B cell (primary cell): ENCODE results near the gene ANKRD65. TPM values are rescaled to one million over a fixed set of nuclear protein-coding genes. Genes with fewer than 3 reads are reported as not detected.

Experiments
- ATAC-seq: fragments of 200-7000 bp; cut with Tn5 transposase; one replicate; pipeline ENCODE4 v1.10.0; 2021; ENCODE audit warnings: low read depth, mild to moderate bottlenecking, moderate number of reproducible peaks, moderate library complexity
- CTCF ChIA-PET: fragments of 350-600 bp; sonication (Branson Sonifier 250); formaldehyde crosslinking; loops from one replicate; lab custom pipeline; 2021; ENCODE audit warnings: antibody characterized with exemption, inconsistent platforms; lab: Charles Lee
- POLR2A ChIA-PET: fragments of 350-600 bp; sonication (Branson Sonifier 250); formaldehyde crosslinking; loops from one replicate; lab custom pipeline; 2021; ENCODE audit warnings: antibody characterized with exemption; lab: Charles Lee
- DNase-seq: peaks from one replicate; pipeline ENCODE4 v3.0.0; 2013
- H2AFZ ChIP-seq: 2 replicates; pipeline ENCODE4 v1.6.1; 2012; ENCODE audit warnings: mild to moderate bottlenecking, low read depth, low read length; ENCODE audit not compliant: insufficient read depth, poor library complexity, severe bottlenecking
- H3K27ac ChIP-seq, 2 donors: 1 replicate in 1 of 2; 2 replicates in 1 of 2; pipeline ENCODE4 v1.5.1; 2012 to 2013; ENCODE audit warnings: low read length in 2 of 2, mild to moderate bottlenecking in 2 of 2, moderate library complexity in 1 of 2
- H3K27me3 ChIP-seq, 4 experiments: fragments of 200-600 bp in 1 of 4; sonication (generic) in 1 of 4; replicated peaks in 1 of 4; 1 replicate in 2 of 4; 2 replicates in 2 of 4; pipeline versions ENCODE4 v1.6.1 to v1.7.0; 2013 to 2016; ENCODE audit warnings: low read length in 3 of 4, mild to moderate bottlenecking in 2 of 4, mixed read lengths in 1 of 4, moderate library complexity in 1 of 4; ENCODE audit not compliant: insufficient read depth in 4 of 4, control insufficient read depth in 3 of 4; ENCODE audit errors: control extremely low read depth in 1 of 4
- H3K36me3 ChIP-seq, 2 experiments: replicated peaks in 1 of 2; 1 replicate in 1 of 2; 2 replicates in 1 of 2; pipeline versions ENCODE4 v1.6.1 to v1.7.1; 2013; ENCODE audit warnings: low read length in 1 of 2; ENCODE audit not compliant: insufficient read depth in 2 of 2, control insufficient read depth in 1 of 2; ENCODE audit errors: control extremely low read depth in 1 of 2, extremely low read depth in 1 of 2
- H3K4me1 ChIP-seq, 2 donors: fragments of 200-600 bp in 1 of 2; sonication (generic) in 1 of 2; 1 replicate in 1 of 2; 2 replicates in 1 of 2; pipeline versions ENCODE4 v1.5.1 to v1.6.1; 2013 to 2017; ENCODE audit warnings: low read length in 2 of 2; ENCODE audit not compliant: control insufficient read depth in 2 of 2, insufficient read depth in 2 of 2
- H3K4me2 ChIP-seq: replicated peaks from 2 replicates; pipeline ENCODE3; 2012; ENCODE audit warnings: mild to moderate bottlenecking, low read depth, low read length; ENCODE audit not compliant: poor library complexity, severe bottlenecking
- H3K4me3 ChIP-seq, 5 experiments: fragments of 200-600 bp in 1 of 5; sonication (generic) in 1 of 5; 1 replicate in 3 of 5; 2 replicates in 2 of 5; pipeline versions ENCODE4 v1.5.1 to v1.7.0; 2011 to 2016; ENCODE audit warnings: low read length in 4 of 5, mild to moderate bottlenecking in 4 of 5, low read depth in 2 of 5, control low read depth in 1 of 5, moderate library complexity in 1 of 5; ENCODE audit not compliant: insufficient read depth in 1 of 5; ENCODE audit errors: control extremely low read depth in 1 of 5, extremely low read depth in 1 of 5
- H3K79me2 ChIP-seq: fragments of 200-600 bp; sonication (generic); one replicate; pipeline ENCODE4 v1.6.0; 2016; ENCODE audit warnings: low read length; ENCODE audit not compliant: control insufficient read depth, insufficient read depth
- H3K9ac ChIP-seq: fragments of 200-600 bp; sonication (generic); 2 replicates; pipeline ENCODE4 v1.6.1; 2017; ENCODE audit warnings: mild to moderate bottlenecking, low read length, moderate library complexity
- H3K9me3 ChIP-seq, 3 donors: one replicate each; pipeline versions ENCODE4 v1.6.1 to v1.7.1; 2013; ENCODE audit warnings: low read length in 2 of 3; ENCODE audit not compliant: control insufficient read depth in 2 of 3, insufficient read depth in 1 of 3; ENCODE audit errors: control extremely low read depth in 1 of 3
- H4K20me1 ChIP-seq: 2 replicates; pipeline ENCODE4 v1.6.0; 2012; ENCODE audit warnings: mild to moderate bottlenecking, low read length; ENCODE audit not compliant: insufficient read depth, control insufficient read depth, poor library complexity, severe bottlenecking
- H3K27ac Mint-ChIP-seq: one replicate; pipeline ENCODE4 v1.8.0; 2021; ENCODE audit warnings: mixed read lengths
- H3K27me3 Mint-ChIP-seq: one replicate; pipeline ENCODE4 v1.8.0; 2021; ENCODE audit warnings: mixed read lengths
- H3K4me1 Mint-ChIP-seq: one replicate; pipeline ENCODE4 v1.8.0; 2021; ENCODE audit warnings: mixed read lengths
- H3K4me3 Mint-ChIP-seq: one replicate; pipeline ENCODE4 v1.8.0; 2021; ENCODE audit warnings: mixed read lengths
- H3K9me3 Mint-ChIP-seq: one replicate; pipeline ENCODE4 v1.8.0; 2022; ENCODE audit warnings: mixed read lengths; ENCODE audit not compliant: insufficient read depth
- EZH2 ChIP-seq: IDR thresholded peaks from 2 replicates; pipeline ENCODE4 v1.6.1; 2012; ENCODE audit warnings: borderline replicate concordance, low read depth, mild to moderate bottlenecking, moderate library complexity, low read length; ENCODE audit not compliant: insufficient read depth, poor library complexity, severe bottlenecking
- WGBS: methylation state at CpG from one replicate; pipeline ENCODE4 v1.1.5; 2013; ENCODE audit warnings: missing lambda C conversion rate; ENCODE audit not compliant: insufficient coverage; 5-methylcytosine and 5-hydroxymethylcytosine counted together
- intact Hi-C: fragments of 100-400 bp; cut with micrococcal nuclease; formaldehyde crosslinking; loops from one replicate; pipeline ENCODE4 v1.10.0; 2022
- polyA plus RNA-seq: library from polyadenylated mRNA; depleted of rRNA; stranded (reverse); fragments of >200 nt; gene quantifications from 2 replicates; pipeline ENCODE4 v1.2.3, GENCODE V29; 2012
- total RNA-seq, 2 donors: library from RNA; stranded (reverse); fragments of 120-200 nt in 1 of 2; gene quantifications; 1 replicate in 1 of 2; 2 replicates in 1 of 2; pipeline versions ENCODE4 v1.2.3 to v1.2.4, GENCODE V29; 2013 to 2022
- TF ChIP-seq, protein P1 (sequence below): fragments of 200-600 bp; IDR thresholded peaks from one replicate; pipeline ENCODE4 v1.8.0; 2022; ENCODE audit warnings: antibody characterized with exemption, mild to moderate bottlenecking

ANKRD65 gene
- total and polyA plus RNA-seq, 2 donors (not counting 1 experiment from before 2014, with no cell fraction given), result 0.12 TPM; not detected in 1

DNA sequence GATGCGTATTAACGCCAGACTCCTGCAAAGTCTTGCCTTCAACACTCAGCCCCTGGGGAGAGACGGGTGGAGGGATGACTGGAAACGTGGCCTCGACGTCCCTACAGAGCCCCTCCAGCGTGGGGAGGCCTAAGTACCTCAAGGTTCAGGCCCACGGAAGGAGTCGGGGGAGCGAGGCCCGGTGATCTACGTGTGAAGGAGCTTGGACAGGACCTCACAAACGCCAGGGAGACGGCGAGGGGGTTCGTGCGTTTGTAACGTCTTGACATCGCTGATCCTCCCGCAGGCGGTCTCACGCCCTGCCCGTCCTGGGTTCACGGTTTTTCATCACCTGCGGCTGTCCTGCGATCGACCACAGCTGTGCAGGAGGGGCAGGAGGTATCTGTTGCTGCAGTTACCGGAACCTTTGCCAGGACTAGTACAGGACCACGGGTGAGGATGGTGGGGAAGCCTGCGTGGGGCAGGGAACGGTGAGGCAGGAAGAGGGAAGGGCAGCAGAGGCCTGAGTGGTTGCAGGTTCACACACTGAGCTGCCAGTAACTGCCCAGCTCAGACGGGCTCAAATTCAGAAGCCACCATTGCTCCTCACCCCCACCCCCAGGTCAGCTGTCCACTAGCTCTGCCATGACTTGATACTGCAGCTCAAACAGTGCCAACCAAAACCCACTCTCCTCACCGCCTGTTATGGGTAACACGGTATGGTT lies 21.1 kb downstream of the ANKRD65 start:
- peak overlapping the region; percentile 91 for H3K27ac Mint-ChIP-seq
- intact Hi-C loops, result loop anchor here (1.0 kb wide), 3 partner anchors 7 to 215 kb away; partner anchors contain the start of genes AURKAIP1, MIB2 and MRPL20
- ChIA-PET CTCF (interaction anchor here (0.8 to 2.3 kb wide), 4 partner anchors 8 to 28 kb away, joined by 3 to 12 read pairs (median 6); partner anchors contain the start of genes AURKAIP1 and MRPL20), POLR2A (interaction anchor here (2.0 kb wide), 1 partner anchor 25 kb away, joined by 23 read pairs; the partner anchor contains the start of gene AURKAIP1)
- H3K4me1 ChIP-seq, result peaks cover 23 to 29% of the 10 kb centered on the region in 2 donors
- H3K4me1 Mint-ChIP-seq, result peaks cover 47% of the 10 kb centered on the region
- no peaks in the 10 kb centered on the region for H3K9me3 ChIP-seq
- H3K27me3 Mint-ChIP-seq, result no peaks in the 10 kb centered on the region
- H3K36me3 ChIP-seq, result peaks cover 0 to 47% of the 10 kb centered on the region in 2 experiments
- no peaks in the 10 kb centered on the region for H3K27me3 ChIP-seq
- no peaks in the 10 kb centered on the region for H3K9me3 Mint-ChIP-seq
- peak overlapping the region; percentile 90 for H3K9ac ChIP-seq
- H3K27ac ChIP-seq, result peak overlapping the region; percentile 59 to 85
- no peak for TF ChIP-seq EZH2
- TF ChIP-seq, protein P1, sequence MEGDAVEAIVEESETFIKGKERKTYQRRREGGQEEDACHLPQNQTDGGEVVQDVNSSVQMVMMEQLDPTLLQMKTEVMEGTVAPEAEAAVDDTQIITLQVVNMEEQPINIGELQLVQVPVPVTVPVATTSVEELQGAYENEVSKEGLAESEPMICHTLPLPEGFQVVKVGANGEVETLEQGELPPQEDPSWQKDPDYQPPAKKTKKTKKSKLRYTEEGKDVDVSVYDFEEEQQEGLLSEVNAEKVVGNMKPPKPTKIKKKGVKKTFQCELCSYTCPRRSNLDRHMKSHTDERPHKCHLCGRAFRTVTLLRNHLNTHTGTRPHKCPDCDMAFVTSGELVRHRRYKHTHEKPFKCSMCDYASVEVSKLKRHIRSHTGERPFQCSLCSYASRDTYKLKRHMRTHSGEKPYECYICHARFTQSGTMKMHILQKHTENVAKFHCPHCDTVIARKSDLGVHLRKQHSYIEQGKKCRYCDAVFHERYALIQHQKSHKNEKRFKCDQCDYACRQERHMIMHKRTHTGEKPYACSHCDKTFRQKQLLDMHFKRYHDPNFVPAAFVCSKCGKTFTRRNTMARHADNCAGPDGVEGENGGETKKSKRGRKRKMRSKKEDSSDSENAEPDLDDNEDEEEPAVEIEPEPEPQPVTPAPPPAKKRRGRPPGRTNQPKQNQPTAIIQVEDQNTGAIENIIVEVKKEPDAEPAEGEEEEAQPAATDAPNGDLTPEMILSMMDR, result no peak
- H3K79me2 ChIP-seq, result peaks cover 58% of the 10 kb centered on the region
- ATAC-seq (no peak), DNase-seq (no peak)
- peak overlapping the region; percentile 67 to 96 (median 92) for H3K4me3 ChIP-seq
- H3K4me3 Mint-ChIP-seq, result peak overlapping the region; percentile 94
- H4K20me1 ChIP-seq, result peaks cover 18% of the 10 kb centered on the region
- 3% methylated on average over 32 of the region's 34 CpGs for WGBS
- H3K4me2 ChIP-seq, result peak overlapping the region; percentile 91
- peak overlapping the region; percentile 70 for H2AFZ ChIP-seq
